Mucosa of stomach (tissue), 1 donor: ENCODE results near the gene METTL22.

Experiments used
- H3K27me3 ChIP-seq: one replicate; pipeline ENCODE4 v1.7.0; 2013; ENCODE audit warnings: mild to moderate bottlenecking, low read length; ENCODE audit not compliant: control insufficient read depth, insufficient read depth
- H3K36me3 ChIP-seq: one replicate; pipeline ENCODE4 v1.7.0; 2013; ENCODE audit warnings: low read length; ENCODE audit not compliant: control insufficient read depth, insufficient read depth
- H3K4me1 ChIP-seq: one replicate; pipeline ENCODE4 v1.7.0; 2013; ENCODE audit warnings: mild to moderate bottlenecking, low read length; ENCODE audit not compliant: control insufficient read depth, insufficient read depth
- H3K4me3 ChIP-seq: one replicate; pipeline ENCODE4 v1.7.0; 2013; ENCODE audit warnings: low read length
- H3K9ac ChIP-seq: one replicate; pipeline ENCODE4 v1.7.0; 2013; ENCODE audit warnings: mild to moderate bottlenecking, low read length, moderate library complexity
- H3K9me3 ChIP-seq: one replicate; pipeline ENCODE4 v1.7.0; 2013; ENCODE audit warnings: mild to moderate bottlenecking, low read length, moderate library complexity; ENCODE audit not compliant: control insufficient read depth
- donor health status: Pancreatic carcinoma.

Gene METTL22

GRCh38 chr16:8621572-8622314 lies at the start of gene METTL22:
METTL22 (plus strand) TSS chr16:8621698; CDS start chr16:8625666, 3,968 bp downstream.
- Histone ChIP-seq H3K36me3 (no peaks in the 10 kb centered on the region), H3K4me1 (peaks cover 8% of the 10 kb centered on the region), H3K4me3 (peak within 1 kb of the TSS; percentile 100), H3K27me3 (no peaks in the 10 kb centered on the region), H3K9ac (peak within 1 kb of the TSS; percentile 100), H3K9me3 (no peaks in the 10 kb centered on the region)

GRCh38 chr16:8572063-8572918 lies 49.2 kb upstream of the METTL22 start:
- Histone ChIP-seq H3K4me1 (no peaks in the 10 kb centered on the region), H3K36me3 (no peaks in the 10 kb centered on the region), H3K9me3 (no peaks in the 10 kb centered on the region), H3K4me3 (no peak overlapping the region), H3K9ac (no peak overlapping the region), H3K27me3 (peaks cover 3% of the 10 kb centered on the region)

GRCh38 chr16:8572919-8573724 lies 48.4 kb upstream of the METTL22 start:
- Histone ChIP-seq H3K27me3 (peaks cover 3% of the 10 kb centered on the region), H3K4me3 (no peak overlapping the region), H3K36me3 (no peaks in the 10 kb centered on the region), H3K9me3 (no peaks in the 10 kb centered on the region), H3K9ac (no peak overlapping the region), H3K4me1 (no peaks in the 10 kb centered on the region)

GRCh38 chr16:8575399-8575798 lies 46.1 kb upstream of the METTL22 start:
- Histone ChIP-seq H3K4me3 (no peak overlapping the region), H3K27me3 (peaks cover 3% of the 10 kb centered on the region), H3K36me3 (no peaks in the 10 kb centered on the region), H3K9me3 (no peaks in the 10 kb centered on the region), H3K9ac (no peak overlapping the region), H3K4me1 (no peaks in the 10 kb centered on the region)

GRCh38 chr16:8576141-8577004 lies 45.1 kb upstream of the METTL22 start:
- Histone ChIP-seq H3K9ac (no peak overlapping the region), H3K4me1 (no peaks in the 10 kb centered on the region), H3K9me3 (no peaks in the 10 kb centered on the region), H3K36me3 (no peaks in the 10 kb centered on the region), H3K4me3 (no peak overlapping the region), H3K27me3 (peaks cover 3% of the 10 kb centered on the region)

- Histone ChIP-seq H3K4me3 (no peak overlapping the region), H3K4me1 (no peaks in the 10 kb centered on the region), H3K9me3 (no peaks in the 10 kb centered on the region), H3K27me3 (no peaks in the 10 kb centered on the region), H3K36me3 (no peaks in the 10 kb centered on the region), H3K9ac (no peak overlapping the region)
Measured at GRCh38 chr16:8577678-8578304, 43.7 kb upstream of the METTL22 start.

GRCh38 chr16:8579559-8579958 lies 41.9 kb upstream of the METTL22 start:
- H3K36me3 ChIP-seq = no peaks in the 10 kb centered on the region
- no peaks in the 10 kb centered on the region for H3K27me3 ChIP-seq
- H3K9me3 ChIP-seq = no peaks in the 10 kb centered on the region
- H3K9ac ChIP-seq = no peak overlapping the region
- H3K4me1 ChIP-seq = no peaks in the 10 kb centered on the region
- H3K4me3 ChIP-seq = no peak overlapping the region

GRCh38 chr16:8581831-8582580 lies 39.5 kb upstream of the METTL22 start:
- Histone ChIP-seq H3K4me3 (no peak overlapping the region), H3K36me3 (no peaks in the 10 kb centered on the region), H3K9ac (no peak overlapping the region), H3K27me3 (no peaks in the 10 kb centered on the region), H3K9me3 (no peaks in the 10 kb centered on the region), H3K4me1 (no peaks in the 10 kb centered on the region)

- H3K9ac ChIP-seq = no peak overlapping the region
- H3K9me3 ChIP-seq = no peaks in the 10 kb centered on the region
- no peaks in the 10 kb centered on the region for H3K4me1 ChIP-seq
- peaks cover 7% of the 10 kb centered on the region for H3K27me3 ChIP-seq
- H3K36me3 ChIP-seq = no peaks in the 10 kb centered on the region
- no peak overlapping the region for H3K4me3 ChIP-seq
Measured at GRCh38 chr16:8583199-8583598, 38.3 kb upstream of the METTL22 start.

GRCh38 chr16:8583732-8584131 lies 37.8 kb upstream of the METTL22 start:
- H3K9ac ChIP-seq = no peak overlapping the region
- peaks cover 12% of the 10 kb centered on the region for H3K27me3 ChIP-seq
- H3K9me3 ChIP-seq = no peaks in the 10 kb centered on the region
- H3K4me1 ChIP-seq = no peaks in the 10 kb centered on the region
- no peaks in the 10 kb centered on the region for H3K36me3 ChIP-seq
- H3K4me3 ChIP-seq = no peak overlapping the region
